ENCODE measurements around the gene ZNF280C.

- TF ChIP-seq SNAPC5 (CRISPR knock-in tag; IDR thresholded peaks at IDR 0.05; ENCODE audit: borderline replicate concordance) (no peak), CBFB (CRISPR knock-in tag; IDR thresholded peaks at IDR 0.05) (no peak)
Observed at GRCh38 chrX:130186651-130187050, 82.0 kb downstream of the ZNF280C start.
